Muscle of leg (tissue), 11 donors: ENCODE results near the gene CDK12. TPM values are rescaled to one million over a fixed set of nuclear protein-coding genes. Genes with fewer than 3 reads are reported as not detected.
"Not testable (repeated sequence)": the region's sequence is repeated elsewhere in the genome, so short reads cannot be mapped to it uniquely, and the experiment has no call there.

Experiments
- DNase-seq: peaks from one replicate; pipeline ENCODE4 v3.0.0; 2013
- H3K27ac ChIP-seq: one replicate; pipeline ENCODE4 v1.5.1; 2013; ENCODE audit warnings: mild to moderate bottlenecking, low read length, control low read depth
- H3K27me3 ChIP-seq: one replicate; pipeline ENCODE4 v1.6.1; 2013; ENCODE audit warnings: low read length; ENCODE audit not compliant: control insufficient read depth, insufficient read depth
- H3K36me3 ChIP-seq: one replicate; pipeline ENCODE4 v1.6.1; 2013; ENCODE audit warnings: low read length; ENCODE audit not compliant: control insufficient read depth, insufficient read depth
- H3K4me1 ChIP-seq: one replicate; pipeline ENCODE4 v1.6.1; 2013; ENCODE audit warnings: low read length; ENCODE audit not compliant: control insufficient read depth, insufficient read depth
- H3K4me3 ChIP-seq: one replicate; pipeline ENCODE4 v1.5.1; 2013; ENCODE audit warnings: low read length, control low read depth
- H3K9me3 ChIP-seq: replicated peaks from 2 replicates; pipeline ENCODE4 v1.6.1; 2013; ENCODE audit warnings: low read depth, low read length; ENCODE audit not compliant: control insufficient read depth
- WGBS: methylation state at CpG from one replicate; pipeline ENCODE4 v1.1.5; 2013; ENCODE audit warnings: missing lambda C conversion rate; ENCODE audit not compliant: insufficient coverage; 5-methylcytosine and 5-hydroxymethylcytosine counted together
- polyA plus RNA-seq, 8 donors: library from polyadenylated mRNA; unstranded; fragments of 120-200 nt; gene quantifications; one replicate each; pipeline versions ENCODE4 v1.2.1 to v1.2.3, GENCODE V29; 2013; ENCODE audit warnings: inconsistent platforms in 1 of 8, low replicate concordance in 1 of 8; ENCODE audit not compliant: insufficient read length in 8 of 8, insufficient read depth in 1 of 8
- total RNA-seq: library from RNA; stranded (reverse); fragments of 120-200 nt; gene quantifications from one replicate; pipeline ENCODE4 v1.2.4, GENCODE V29; 2013

Gene CDK12
- total and polyA plus RNA-seq, 9 donors = 24.1 to 34.0 (median 27.0) TPM

DNA sequence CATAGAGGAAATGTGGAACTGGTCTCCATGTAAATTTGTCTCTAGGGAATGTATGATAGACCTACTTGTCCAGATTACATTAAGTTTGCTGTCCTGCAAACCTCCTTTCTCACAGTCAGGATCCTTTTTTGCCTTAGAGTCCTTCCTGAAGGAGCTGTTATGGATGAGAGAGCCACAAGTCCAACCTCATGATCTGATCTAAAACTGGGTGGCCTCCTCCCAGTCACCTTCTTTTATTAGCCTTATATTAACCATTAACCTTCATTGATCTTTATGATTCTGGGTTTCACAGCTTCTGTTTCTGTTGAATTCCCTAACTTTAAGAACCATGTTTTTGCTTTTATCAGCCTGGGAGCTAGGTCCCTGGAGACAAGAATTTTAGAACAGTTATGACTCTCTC, 82.4 kb downstream of the CDK12 start:
- DNase-seq = no peak
- Histone ChIP-seq H3K36me3 (peaks cover 21% of the 10 kb centered on the region), H3K4me3 (no peak overlapping the region), H3K27me3 (no peaks in the 10 kb centered on the region), H3K9me3 (no peaks in the 10 kb centered on the region), H3K27ac (no peak overlapping the region), H3K4me1 (peaks cover 8% of the 10 kb centered on the region)

DNA sequence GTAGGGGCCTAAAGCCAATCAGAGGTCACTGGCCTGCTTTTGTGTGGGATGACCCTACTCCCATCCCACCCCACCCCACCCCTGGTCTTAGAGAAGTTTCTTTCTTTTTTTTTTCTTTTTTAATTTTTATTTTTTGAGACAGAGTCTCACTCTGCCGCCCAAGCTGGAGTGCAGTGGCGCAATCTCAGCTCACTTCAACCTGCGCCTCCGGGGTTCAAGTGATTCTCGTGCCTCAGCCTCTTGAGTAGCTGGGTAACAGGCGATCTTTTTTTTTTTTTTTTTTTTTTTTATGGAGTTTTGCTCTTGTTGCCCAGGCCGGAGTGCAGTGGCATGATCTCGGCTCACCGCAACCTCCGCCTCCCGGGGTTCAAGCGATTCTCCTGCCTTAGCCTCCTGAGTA, 83.1 kb downstream of the CDK12 start:
- H3K27me3 ChIP-seq, DNase-seq, H3K27ac ChIP-seq, H3K4me3 ChIP-seq, H3K9me3 ChIP-seq: not testable (repeated sequence)
- H3K36me3 ChIP-seq = peaks cover 24% of the 10 kb centered on the region
- no CpG with 5 or more reads among the region's 12 CpGs for WGBS
- H3K4me1 ChIP-seq = peaks cover 15% of the 10 kb centered on the region

DNA sequence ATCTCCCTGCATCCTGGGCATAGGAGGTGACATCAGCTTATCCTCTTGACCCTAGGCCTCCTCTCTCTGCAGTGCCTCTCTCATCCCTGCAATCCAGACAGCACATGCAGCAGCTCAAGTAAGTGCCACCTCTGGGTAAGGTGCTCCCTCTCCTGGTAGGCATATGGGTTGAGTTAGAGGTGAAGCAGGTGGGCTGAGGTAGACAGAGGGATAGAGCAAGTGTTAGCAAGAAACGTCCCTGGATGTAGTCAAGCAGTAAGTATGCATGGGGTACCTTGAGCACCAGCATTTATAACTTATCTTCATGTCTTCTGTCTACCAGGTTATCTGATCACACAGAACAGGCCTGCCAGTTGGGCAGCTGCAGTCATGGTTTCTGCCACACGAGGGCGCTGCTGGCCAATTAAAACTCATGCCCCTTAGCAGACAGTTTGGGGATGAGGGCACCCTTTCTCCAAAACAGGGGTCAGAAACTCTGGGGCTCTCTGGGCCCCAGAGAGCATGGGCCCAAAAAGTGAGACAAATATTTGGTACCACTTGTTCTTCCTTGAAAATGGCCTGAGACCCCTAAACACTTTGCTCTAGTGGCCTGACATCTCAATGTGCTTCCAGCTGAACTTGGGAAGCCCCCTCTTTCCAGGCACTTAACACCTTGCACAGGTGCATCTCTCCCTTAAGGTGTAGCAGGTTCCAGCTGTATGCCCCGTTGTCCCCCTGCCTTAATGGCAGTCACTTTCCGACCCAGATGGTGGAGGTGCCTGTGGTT, 86.6 kb downstream of the CDK12 start:
- Histone ChIP-seq H3K36me3 (peaks cover 42% of the 10 kb centered on the region), H3K9me3 (no peaks in the 10 kb centered on the region), H3K4me3 (no peak overlapping the region), H3K27ac (no peak overlapping the region), H3K27me3 (no peaks in the 10 kb centered on the region), H3K4me1 (peaks cover 23% of the 10 kb centered on the region)
- 0% methylated on average over 2 of the region's 5 CpGs for WGBS
- peak; percentile 53 for DNase-seq

DNA sequence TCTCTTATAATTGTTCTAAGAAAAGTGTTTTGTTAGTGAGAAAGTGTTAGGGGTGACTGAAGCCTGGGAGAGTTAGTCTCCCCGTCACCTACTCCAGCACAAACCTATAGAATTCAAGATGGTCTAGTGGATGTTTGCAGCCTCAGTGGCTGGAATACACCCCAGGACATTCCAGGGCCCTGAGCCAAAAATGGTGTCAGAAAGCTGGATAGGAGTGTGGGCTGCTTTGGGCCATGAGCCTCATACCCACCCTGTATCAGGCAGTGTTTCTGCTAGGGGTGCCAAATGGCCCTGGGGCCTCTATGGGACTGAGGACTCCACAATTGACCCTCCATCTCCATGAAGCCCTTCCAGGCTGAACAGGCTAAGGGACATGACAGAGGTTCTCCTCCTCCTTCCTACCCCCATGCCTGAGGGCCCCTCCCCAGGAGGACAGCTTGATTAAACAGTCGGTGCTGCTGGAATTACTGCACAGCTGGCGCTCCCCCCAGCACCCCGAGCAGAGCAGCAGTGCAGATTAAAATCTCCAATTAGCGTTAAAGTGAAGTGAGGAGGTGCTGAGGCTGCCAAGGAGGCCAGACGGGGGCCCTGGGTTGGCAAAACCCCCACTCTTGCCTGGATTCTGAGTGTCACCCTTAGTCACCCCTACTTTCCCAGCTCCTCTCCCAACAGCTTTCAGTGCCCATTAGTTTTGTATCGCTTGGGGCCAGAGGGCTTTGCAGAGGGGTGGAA, 87.4 kb downstream of the CDK12 start:
- no peaks in the 10 kb centered on the region for H3K27me3 ChIP-seq
- peaks cover 25% of the 10 kb centered on the region for H3K4me1 ChIP-seq
- H3K27ac ChIP-seq = peak overlapping the region; percentile 31
- no CpG with 5 or more reads among the region's 7 CpGs for WGBS
- no peaks in the 10 kb centered on the region for H3K9me3 ChIP-seq
- H3K4me3 ChIP-seq = no peak overlapping the region
- peaks cover 49% of the 10 kb centered on the region for H3K36me3 ChIP-seq
- peak; percentile 74 for DNase-seq

DNA sequence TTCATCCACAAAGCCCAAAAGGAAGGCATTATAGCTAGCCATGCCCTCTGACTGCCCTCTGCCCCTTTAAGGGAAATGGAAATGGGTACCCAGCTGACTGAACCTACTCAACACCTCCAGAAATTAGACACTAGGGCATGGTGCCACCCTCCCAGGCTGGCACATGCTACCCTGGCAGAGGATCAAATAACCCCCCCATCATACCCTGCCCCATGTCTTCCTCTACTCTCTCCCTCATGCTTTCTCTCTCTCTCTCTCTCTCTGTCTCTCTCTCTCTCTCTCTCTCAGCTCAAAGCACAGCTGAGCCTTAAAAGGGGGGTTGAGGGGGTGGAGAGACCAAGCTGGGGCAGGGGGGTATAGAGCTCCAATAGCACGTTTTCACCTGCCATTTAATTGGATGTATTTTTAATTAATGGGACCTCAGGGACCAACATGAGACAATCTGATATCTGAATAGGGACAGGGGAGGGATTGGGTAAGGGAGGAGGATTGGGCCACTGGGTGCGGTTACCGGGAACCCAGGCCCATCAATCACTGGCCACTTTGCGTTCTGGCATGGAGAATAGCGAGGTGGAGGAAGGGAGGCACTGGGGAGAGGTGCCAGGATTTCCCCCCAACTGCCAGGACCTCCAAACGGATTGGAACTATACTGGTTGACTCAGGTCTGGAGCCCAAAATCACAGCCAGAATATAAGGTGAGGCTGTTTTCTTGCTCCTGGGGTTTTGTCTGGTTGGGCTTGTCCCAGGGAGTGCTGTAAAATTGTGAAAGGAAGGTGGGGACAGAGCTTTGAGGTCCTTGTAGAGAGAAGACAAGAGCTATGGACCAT, 88.7 kb downstream of the CDK12 start:
- no peaks in the 10 kb centered on the region for H3K27me3 ChIP-seq
- WGBS = 60% methylated on average over 4 of the region's 6 CpGs

DNA sequence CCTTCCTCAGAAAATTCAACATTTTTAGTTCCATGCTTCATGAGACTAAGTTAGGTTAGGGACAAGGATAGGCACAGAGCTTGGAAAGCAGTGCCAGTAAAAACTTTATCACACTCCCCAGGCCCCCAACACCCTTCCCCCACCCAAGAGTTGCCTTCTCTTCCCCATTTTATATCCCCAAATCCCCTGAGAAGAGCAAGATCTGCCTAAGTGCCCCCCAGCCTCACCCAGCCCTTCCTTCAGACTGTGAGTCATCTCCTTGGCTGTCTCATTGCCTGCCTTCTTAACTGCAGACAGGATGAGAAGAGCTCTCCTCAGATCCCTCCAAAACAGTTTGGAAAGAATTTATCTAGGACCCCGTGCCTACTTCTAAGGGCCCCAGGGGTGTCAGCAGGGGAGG, 90.6 kb downstream of the CDK12 start:
- Histone ChIP-seq H3K27me3 (no peaks in the 10 kb centered on the region), H3K4me1 (peaks cover 40% of the 10 kb centered on the region), H3K36me3 (peaks cover 45% of the 10 kb centered on the region), H3K27ac (no peak overlapping the region), H3K4me3 (no peak overlapping the region), H3K9me3 (no peaks in the 10 kb centered on the region)
- DNase-seq = no peak
- 50% methylated on average over 1 of the region's 1 CpG for WGBS

More for the DNA sequence above, 88.7 kb downstream of the CDK12 start:
- Histone ChIP-seq H3K4me3 (no peak overlapping the region), H3K4me1 (peaks cover 25% of the 10 kb centered on the region), H3K27ac (peak overlapping the region; percentile 7), H3K36me3 (peaks cover 47% of the 10 kb centered on the region), H3K9me3 (no peaks in the 10 kb centered on the region)
- DNase-seq = no peak

DNA sequence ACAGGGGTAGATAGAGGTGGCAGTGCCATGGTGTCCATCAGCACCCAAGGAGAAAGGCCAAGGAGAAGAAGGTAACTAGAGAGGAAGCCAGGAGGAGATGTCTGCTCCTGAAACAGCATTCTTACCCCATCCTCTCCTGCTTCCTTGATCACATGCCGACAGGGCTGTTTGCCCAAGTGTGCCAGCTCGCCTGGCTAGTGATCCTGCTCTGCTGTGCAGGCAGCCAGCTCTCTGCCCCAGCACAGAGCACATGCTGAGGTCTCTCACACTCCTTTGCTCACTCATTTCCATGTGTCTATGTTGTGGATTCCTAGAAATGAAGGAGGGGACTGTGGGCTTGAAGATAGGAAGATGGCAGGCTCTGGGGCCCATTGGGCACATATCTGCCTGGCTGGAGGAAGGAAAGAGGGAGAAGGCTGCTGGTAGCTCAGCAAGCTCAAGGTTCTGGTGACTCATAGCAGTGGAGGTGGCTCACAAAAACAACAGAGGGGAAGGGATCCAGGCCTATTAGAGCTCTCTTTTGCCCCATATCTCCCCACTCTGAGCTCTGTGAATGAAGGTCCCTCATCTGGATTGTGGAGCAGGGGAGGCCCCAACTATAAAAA, 92.2 kb downstream of the CDK12 start:
- WGBS = no CpG with 5 or more reads among the region's 2 CpGs

DNA sequence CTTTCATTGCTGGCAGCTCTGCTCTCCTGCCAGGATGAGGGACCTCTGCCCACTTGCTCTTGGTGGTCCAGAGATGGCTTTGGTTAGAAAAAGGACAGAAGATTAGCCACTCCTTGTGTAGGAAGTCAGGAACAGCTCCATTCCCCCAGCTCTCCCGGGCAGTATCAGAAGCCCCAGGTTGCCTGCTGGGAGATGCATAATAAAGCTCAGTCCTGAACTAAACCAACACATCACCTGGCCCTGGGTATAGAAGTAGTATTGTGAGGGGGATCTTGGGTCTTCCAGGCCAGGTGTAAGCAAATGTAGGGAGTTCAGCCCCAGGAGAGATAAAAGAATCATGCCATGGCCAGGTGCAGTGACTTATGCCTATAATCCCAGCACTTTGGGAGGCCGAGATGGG, 94.1 kb downstream of the CDK12 start:
- peaks cover 17% of the 10 kb centered on the region for H3K4me1 ChIP-seq
- H3K36me3 ChIP-seq = peaks cover 42% of the 10 kb centered on the region
- H3K27ac ChIP-seq = no peak overlapping the region
- DNase-seq = no peak
- H3K9me3 ChIP-seq = no peaks in the 10 kb centered on the region
- no CpG with 5 or more reads among the region's 2 CpGs for WGBS
- H3K27me3 ChIP-seq = no peaks in the 10 kb centered on the region
- H3K4me3 ChIP-seq = no peak overlapping the region

More for the DNA sequence above, 92.2 kb downstream of the CDK12 start:
- Histone ChIP-seq H3K9me3 (no peaks in the 10 kb centered on the region), H3K36me3 (peaks cover 48% of the 10 kb centered on the region), H3K4me1 (peaks cover 34% of the 10 kb centered on the region), H3K27ac (no peak overlapping the region), H3K4me3 (no peak overlapping the region), H3K27me3 (no peaks in the 10 kb centered on the region)
- no peak for DNase-seq

DNA sequence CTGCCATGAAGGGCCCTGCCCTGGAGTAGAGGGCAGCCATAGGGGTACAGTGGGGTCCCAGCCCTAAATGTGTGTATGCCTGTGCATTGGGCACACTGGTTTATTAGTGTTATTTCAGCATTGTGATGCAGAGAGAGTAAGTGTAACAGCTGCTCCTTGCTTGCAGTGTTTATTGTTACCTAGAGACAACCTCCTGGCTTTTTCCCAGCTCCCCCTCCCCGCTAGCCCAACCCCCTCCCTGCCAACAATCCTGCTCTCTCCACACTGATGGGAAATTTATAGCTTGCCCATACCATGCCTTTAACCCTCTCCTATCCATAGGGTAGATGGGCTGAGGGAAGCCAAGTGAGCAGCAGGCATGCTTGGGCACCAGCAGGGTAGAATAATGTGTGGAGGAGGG, 95.1 kb downstream of the CDK12 start:
- Histone ChIP-seq H3K27me3 (no peaks in the 10 kb centered on the region), H3K9me3 (no peaks in the 10 kb centered on the region), H3K4me1 (peaks cover 20% of the 10 kb centered on the region), H3K27ac (peak overlapping the region; percentile 69), H3K4me3 (no peak overlapping the region), H3K36me3 (peaks cover 43% of the 10 kb centered on the region)
- WGBS = no CpG with 5 or more reads among the region's 1 CpG
- DNase-seq = no peak
